GM18507 (cell line): ENCODE measurements around the gene CCNK.

Experiments
- DNase-seq: peaks from one replicate; pipeline ENCODE4 v3.0.0; 2011; ENCODE audit warnings: low read depth; ENCODE audit not compliant: insufficient read length; ENCODE audit errors: extremely low spot score
- FAIRE-seq: peaks from 2 replicates; lab custom pipeline; 2011; peaks lifted over from hg19 to GRCh38; lab: Jason Lieb, UNC

Gene CCNK

DNA sequence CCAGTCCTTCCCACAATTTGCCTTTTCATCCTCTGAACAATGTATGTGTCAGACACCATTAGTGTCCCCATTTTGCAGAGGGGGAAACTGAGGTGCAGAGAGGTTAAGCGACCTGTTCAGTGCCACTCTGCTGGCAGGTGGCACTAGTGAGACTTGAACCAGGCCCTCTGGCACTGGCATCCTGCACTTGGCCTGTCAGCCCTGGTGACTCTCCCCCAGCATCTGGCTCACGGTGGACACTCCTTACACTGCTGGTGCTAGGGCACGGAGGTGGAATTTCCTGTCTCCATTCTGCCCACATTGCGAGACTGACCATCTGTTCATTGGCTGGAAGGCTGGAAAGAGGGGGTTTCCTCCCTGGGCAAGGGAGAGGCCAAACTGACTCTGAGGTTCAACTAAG lies 48.7 kb downstream of the CCNK start:
- no peak for FAIRE-seq

DNA sequence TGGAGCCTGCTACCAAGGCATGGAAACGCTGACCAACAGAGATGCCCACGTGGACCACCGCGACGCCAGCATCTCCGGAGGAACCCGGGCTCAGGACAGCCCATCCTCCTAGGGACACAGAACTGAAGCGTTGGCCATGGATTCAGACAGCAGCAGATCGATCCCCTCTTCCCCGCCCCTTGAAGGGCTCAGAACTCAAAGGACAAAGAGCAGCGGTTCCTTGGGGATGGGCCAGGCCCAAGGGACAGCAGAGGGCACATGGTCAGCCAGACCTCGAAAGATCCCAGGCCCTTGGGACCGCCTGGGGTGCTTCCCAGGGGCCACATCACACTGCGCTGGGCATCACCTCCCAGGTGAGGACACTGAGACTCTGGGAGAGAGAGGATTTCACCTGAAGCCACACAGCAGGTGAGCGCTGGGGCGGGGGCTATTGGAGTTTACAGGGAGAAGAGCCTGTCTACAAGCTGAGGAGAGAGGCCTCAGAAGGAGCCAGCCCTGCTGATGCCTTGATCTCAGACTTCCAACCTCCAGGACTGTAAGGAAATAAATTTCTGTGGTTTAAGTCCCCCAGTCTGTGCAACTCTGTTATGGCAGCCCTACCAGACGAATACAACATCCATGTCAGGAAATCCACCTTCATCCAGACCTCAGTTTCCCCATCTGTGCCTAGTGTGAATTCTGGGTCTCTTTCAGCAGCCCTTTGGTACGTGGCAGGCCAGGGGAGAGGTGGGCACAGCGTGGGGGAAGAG lies 49.4 kb downstream of the CCNK start:
- DNase-seq (no peak), FAIRE-seq (no peak)

More for the DNA sequence above, 48.7 kb downstream of the CCNK start:
- DNase-seq: no peak

GRCh38 chr14:99531251-99532096 lies 50.3 kb downstream of the CCNK start:
- FAIRE-seq: no peak

DNA sequence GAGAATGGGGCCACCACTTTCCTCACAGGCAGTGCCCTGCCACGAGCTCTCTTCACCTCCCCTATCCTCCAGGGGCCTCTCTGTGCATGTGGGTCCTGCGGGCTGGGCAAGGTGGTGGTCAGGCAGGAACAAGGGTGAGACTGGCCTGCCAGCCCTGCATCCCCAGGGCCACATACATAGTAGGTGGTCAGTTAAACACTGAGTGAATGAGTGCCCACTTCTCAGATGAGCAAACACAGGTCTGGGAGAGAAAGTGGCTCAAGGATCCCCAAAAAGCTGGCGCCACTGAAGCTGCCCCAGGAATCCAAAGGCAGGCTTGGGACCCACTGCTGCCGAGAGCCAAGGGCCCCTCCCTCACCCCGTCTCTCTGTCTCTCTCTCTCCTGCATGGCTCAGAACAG lies 51.1 kb downstream of the CCNK start:
- FAIRE-seq: no peak
- DNase-seq: no peak

More at GRCh38 chr14:99531251-99532096, 50.3 kb downstream of the CCNK start:
- DNase-seq: no peak

GRCh38 chr14:99534333-99534732 lies 53.1 kb downstream of the CCNK start:
- DNase-seq: no peak
- FAIRE-seq: no peak

DNA sequence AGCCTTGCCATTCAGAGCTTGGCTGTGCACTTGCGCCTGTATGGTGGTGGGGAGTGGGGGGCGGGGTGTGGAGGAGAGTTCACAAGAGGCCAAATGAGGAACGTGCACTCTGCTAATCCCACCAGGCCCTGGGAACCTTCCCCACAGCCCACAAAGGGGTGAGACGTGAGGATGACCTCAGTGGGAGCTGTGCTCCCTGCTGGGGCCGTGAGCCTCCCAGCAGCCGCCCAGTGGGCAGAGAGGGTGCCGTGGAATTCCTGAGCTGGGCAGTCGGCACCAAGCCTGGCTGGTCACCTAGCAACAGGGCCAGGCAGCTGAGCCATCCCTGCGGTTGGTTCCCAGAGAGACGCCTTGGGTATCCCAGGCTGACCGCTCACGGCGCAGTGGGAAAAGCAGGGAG lies 53.7 kb downstream of the CCNK start:
- DNase-seq (no peak), FAIRE-seq (no peak)

DNA sequence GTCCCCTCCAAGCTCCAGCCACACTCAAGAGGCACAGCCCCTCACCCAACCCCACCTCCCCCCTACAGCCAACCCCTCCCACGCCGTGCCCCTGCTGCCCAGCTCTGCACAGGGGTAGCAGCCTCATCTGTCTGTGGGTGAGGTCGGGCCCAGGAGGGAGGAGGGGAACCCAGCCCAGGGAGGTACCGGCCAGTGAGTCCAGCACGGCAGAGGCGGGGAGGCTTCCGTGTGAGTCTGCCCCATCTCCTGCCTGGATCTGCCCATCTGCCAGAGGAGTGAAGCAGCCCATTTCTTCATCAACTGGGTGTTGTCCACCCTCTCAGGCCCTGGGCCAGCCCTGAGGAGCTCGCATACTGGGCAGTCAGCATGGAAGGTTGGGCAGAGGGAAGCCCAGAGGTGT lies 54.2 kb downstream of the CCNK start:
- FAIRE-seq: no peak
- DNase-seq: no peak

GRCh38 chr14:99535908-99536778 lies 54.9 kb downstream of the CCNK start:
- DNase-seq (no peak), FAIRE-seq (no peak)

GRCh38 chr14:99537399-99537798 lies 56.2 kb downstream of the CCNK start:
- DNase-seq (no peak), FAIRE-seq (no peak)

- FAIRE-seq (no peak), DNase-seq (no peak)
Measured at GRCh38 chr14:99538275-99538674, 57.1 kb downstream of the CCNK start.

- FAIRE-seq: no peak
- DNase-seq: no peak
Measured at GRCh38 chr14:99538733-99539132, 57.5 kb downstream of the CCNK start.

- no peak for DNase-seq
- no peak for FAIRE-seq
Measured at GRCh38 chr14:99539491-99539890, 58.3 kb downstream of the CCNK start.

DNA sequence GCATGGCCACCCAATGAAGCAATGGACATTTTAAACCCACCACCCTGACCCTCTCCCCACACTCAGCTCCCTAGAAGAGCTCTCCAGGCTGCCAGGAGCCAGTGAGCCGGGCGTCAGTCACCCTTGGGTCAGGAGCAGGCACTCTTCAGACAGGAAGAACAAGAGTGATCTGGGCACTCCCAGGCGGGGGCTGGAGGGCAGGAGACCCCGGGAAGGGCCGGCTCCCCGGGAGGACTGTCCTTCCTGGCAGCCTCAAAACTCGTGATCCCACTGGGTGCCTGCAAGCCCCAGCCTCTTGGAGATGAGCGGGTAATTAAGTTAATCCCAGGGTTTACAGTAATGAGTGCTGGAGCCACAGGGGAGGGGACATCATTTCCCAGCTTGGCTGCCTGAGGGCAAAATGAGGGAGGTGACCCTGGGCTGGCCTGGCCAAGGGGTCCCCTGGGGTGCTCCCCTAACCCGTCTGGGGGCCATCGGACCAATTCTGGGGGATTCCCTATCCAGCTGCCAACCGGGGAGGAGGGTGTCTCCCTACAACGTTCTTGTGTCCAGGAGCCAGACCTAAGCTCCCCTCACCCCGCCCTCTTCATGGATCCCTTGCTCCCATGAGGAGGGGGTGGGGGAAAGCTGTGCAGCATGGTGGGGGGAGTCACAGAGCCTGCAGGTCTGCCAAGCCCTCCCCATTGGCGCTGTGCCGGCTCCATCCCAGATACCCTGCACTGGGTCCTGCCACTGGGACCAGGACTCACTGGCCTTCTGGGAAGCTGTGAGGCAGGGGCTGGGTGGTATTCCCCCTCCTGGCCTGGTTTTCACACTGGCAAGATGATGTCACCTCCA lies 59.2 kb downstream of the CCNK start:
- no peak for DNase-seq
- FAIRE-seq: no peak

DNA sequence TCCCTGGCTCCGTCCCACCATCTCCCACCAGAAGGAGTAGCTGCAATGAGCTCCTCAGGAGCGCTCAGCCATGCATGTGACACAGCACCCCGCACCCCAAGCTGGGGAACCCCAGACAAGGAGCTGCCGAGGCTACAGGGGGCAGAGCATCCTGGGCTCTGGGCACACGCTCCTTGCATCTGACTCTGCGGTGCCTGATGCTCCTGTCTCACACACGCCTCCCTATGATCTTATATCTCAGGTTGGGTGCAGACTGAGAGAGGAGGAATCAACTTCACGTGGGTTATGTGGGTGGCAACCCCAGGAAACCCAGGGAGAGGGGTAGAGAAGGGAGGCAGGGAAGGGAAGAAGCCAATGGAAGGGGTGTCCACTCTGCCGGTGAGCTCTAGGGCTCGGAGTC lies 60.0 kb downstream of the CCNK start:
- DNase-seq (no peak), FAIRE-seq (no peak)

DNA sequence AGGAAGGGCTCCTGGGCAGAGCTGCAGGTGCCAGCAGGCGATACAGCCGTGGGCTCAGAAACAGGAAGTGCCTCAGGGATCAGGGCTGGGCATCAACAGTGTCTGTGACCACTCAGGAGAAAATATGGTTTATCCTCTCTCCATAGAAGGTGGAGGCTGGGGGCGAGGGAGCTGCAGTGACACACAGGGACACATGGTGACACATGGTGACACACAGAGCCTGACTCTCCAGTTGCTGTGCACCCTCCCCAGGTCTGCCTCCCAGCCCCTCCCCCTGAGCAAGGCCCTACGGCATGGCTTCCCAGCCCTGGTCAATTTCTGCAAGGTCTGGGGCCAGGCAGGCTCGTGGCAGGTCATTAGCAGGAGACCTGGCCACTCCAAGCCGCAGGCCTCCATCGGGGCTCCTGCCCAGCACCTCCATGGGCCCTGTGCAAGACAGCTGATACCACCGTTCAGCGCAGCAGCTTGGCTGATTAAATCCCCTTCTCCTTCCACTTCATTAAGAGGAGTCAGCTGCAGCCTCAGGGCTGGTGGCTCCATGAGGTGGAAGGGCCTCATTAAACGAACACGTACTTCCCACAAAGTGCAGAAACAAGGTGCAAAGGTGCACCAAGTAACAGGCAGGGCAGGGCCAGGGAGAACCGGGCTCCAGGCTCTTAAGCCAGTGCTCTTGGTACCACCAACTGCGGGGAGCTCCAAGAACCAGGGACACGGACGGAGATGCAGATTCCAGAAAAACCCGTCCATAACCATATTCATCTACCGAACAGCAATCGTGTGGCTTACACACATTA lies 60.7 kb downstream of the CCNK start:
- FAIRE-seq: no peak
- DNase-seq: no peak

DNA sequence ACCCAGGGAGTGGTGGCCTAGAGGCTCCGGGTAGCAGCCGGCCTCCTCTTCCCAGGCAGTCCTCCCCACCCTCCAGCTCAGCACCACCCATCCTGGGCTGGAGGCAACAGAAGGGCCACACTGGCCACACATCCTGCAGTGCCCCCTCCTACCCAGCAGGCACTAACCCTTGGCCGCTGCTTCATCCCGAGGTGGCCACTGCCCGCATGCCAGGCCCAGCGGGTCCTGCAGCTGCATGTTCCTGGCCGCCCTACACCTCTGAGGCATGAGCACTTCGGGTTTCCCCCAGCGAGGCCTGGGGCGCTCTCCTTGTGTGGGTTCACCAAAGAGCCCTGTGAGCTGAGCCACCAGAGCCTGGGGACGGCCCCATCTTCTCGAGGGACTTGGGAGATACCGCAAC lies 61.4 kb downstream of the CCNK start:
- DNase-seq: no peak
- no peak for FAIRE-seq

GRCh38 chr14:99543370-99543769 lies 62.2 kb downstream of the CCNK start:
- DNase-seq: no peak
- FAIRE-seq: no peak

- FAIRE-seq (no peak), DNase-seq (no peak)
Measured at GRCh38 chr14:99543985-99544384, 62.8 kb downstream of the CCNK start.
